ENCODE measurements around the gene SNRNP35. TPM values are rescaled to one million over a fixed set of nuclear protein-coding genes. Genes with fewer than 3 reads are reported as not detected.

SNRNP35 gene
- total RNA-seq, 3 donors from 2014 or later (not counting 1 experiment from before 2014, with no cell fraction given), result 25.6 to 34.8 (median 28.7) TPM

DNA sequence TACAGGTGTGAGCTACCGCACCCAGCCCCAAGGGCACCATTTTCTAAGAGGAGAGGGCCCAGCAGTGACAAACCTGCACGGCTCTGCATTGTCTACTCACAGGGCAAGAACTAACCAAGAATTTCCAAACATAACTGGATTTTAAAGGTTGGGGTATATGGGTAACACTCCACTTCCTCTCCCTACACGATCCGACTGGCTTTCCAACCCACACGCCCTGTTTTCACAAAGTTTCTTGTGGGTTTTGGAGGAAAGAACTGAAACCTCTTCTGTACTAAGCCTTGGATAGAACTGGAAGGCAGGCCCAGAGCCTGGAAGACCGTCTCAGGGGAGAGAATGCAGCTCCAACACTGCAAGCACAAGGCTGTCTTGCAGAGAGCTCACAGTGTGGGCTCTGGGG lies 24.9 kb downstream of the SNRNP35 start:
- Mint-ChIP-seq H3K27ac (no peak overlapping the region), H3K4me3 (no peak overlapping the region), H3K27me3 (ENCODE audit: low read depth in 2 of 2) (no peaks in the 10 kb centered on the region), H3K9me3 (no peaks in the 10 kb centered on the region), H3K4me1 (peaks cover 14 to 15% of the 10 kb centered on the region in 2 donors), H3K36me3 (no peaks in the 10 kb centered on the region)
- no peak for ATAC-seq
- Histone ChIP-seq H3K9me3 (ENCODE audit: control insufficient read depth, insufficient read depth, low read length) (no peaks in the 10 kb centered on the region), H3K27me3 (ENCODE audit: control insufficient read depth, insufficient read depth, low read length) (no peaks in the 10 kb centered on the region), H3K27ac (ENCODE audit: low read length) (no peak overlapping the region), H3K36me3 (ENCODE audit: control insufficient read depth, insufficient read depth, low read length) (no peaks in the 10 kb centered on the region), H3K4me1 (ENCODE audit: control insufficient read depth, insufficient read depth, low read length) (peaks cover 9% of the 10 kb centered on the region), H3K4me3 (ENCODE audit: low read length) (no peak overlapping the region)
- TF ChIP-seq CTCF (IDR thresholded peaks at IDR 0.05), result no peak
- WGBS (ENCODE audit: insufficient coverage), result 98% methylated on average over 4 of the region's 6 CpGs
- intact Hi-C loops (cut with micrococcal nuclease), result no loop called here
- no peak for DNase-seq

DNA sequence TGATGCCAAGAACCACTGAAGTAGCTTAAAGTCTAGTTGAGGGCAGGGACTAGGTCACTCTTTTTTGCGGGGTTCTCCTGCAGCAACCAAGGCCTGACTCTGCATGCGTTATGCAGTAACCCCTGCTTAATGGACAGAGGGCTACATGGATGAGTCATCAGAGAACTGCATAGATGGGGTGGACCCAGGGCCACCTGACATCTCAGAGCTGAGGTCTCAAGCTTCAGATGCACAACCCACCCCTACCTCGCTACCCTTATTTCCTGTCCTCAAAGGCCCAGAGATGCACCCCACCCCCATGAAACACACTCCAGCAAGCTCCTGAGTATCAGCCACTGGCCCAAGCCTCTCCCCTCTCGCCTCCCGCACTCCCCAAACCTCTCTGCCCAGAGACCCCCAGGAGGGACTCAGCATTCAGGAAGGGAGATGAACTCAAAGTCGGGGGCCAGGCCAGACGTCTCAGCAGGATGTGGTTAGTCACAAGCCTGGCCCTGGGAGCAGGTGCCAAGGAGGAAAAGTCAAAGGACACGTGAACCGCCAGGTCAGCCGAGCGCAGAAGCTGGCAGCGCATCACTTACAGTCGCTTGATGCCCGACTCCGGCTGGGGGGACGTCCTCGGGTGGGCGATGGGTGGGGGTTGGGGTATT lies 25.8 kb downstream of the SNRNP35 start:
- H3K4me3 ChIP-seq (ENCODE audit: low read length), result no peak overlapping the region
- H3K36me3 ChIP-seq (ENCODE audit: control insufficient read depth, insufficient read depth, low read length), result no peaks in the 10 kb centered on the region
- H3K4me1 Mint-ChIP-seq, result peaks cover 14 to 15% of the 10 kb centered on the region in 2 donors
- peaks cover 9% of the 10 kb centered on the region for H3K4me1 ChIP-seq (ENCODE audit: control insufficient read depth, insufficient read depth, low read length)
- H3K9me3 ChIP-seq (ENCODE audit: control insufficient read depth, insufficient read depth, low read length), result no peaks in the 10 kb centered on the region
- no peak overlapping the region for H3K4me3 Mint-ChIP-seq
- TF ChIP-seq CTCF (IDR thresholded peaks at IDR 0.05), result no peak
- no peaks in the 10 kb centered on the region for H3K36me3 Mint-ChIP-seq
- no peaks in the 10 kb centered on the region for H3K27me3 Mint-ChIP-seq (ENCODE audit: low read depth in 2 of 2)
- H3K27me3 ChIP-seq (ENCODE audit: control insufficient read depth, insufficient read depth, low read length), result no peaks in the 10 kb centered on the region
- no peak overlapping the region for H3K27ac ChIP-seq (ENCODE audit: low read length)
- WGBS (ENCODE audit: insufficient coverage), result 25% methylated on average over 18 of the region's 18 CpGs
- H3K27ac Mint-ChIP-seq, result no peak overlapping the region
- DNase-seq, result peak in 1 of 2 donors; percentile 34
- no peaks in the 10 kb centered on the region for H3K9me3 Mint-ChIP-seq
- ATAC-seq, result peak in 2 of 3 donors; percentile 28 to 44
- intact Hi-C loops (cut with micrococcal nuclease), result no loop called here

- intact Hi-C loops (cut with micrococcal nuclease), result no loop called here
- TF ChIP-seq CTCF (IDR thresholded peaks at IDR 0.05), result no peak
- Histone ChIP-seq H3K36me3 (ENCODE audit: control insufficient read depth, insufficient read depth, low read length) (no peaks in the 10 kb centered on the region), H3K27me3 (ENCODE audit: control insufficient read depth, insufficient read depth, low read length) (no peaks in the 10 kb centered on the region), H3K27ac (ENCODE audit: low read length) (no peak overlapping the region), H3K9me3 (ENCODE audit: control insufficient read depth, insufficient read depth, low read length) (no peaks in the 10 kb centered on the region), H3K4me3 (ENCODE audit: low read length) (no peak overlapping the region), H3K4me1 (ENCODE audit: control insufficient read depth, insufficient read depth, low read length) (peaks cover 9% of the 10 kb centered on the region)
- DNase-seq (no peak), ATAC-seq (no peak)
- Mint-ChIP-seq H3K4me1 (peaks cover 14 to 15% of the 10 kb centered on the region in 2 donors), H3K27me3 (ENCODE audit: low read depth in 2 of 2) (no peaks in the 10 kb centered on the region), H3K27ac (no peak overlapping the region), H3K36me3 (no peaks in the 10 kb centered on the region), H3K4me3 (no peak overlapping the region), H3K9me3 (no peaks in the 10 kb centered on the region)
- WGBS (ENCODE audit: insufficient coverage), result 88% methylated on average over 14 of the region's 14 CpGs
These were observed 27.8 kb downstream of the SNRNP35 start for GRCh38 chr12:123485756-123486155.

DNA sequence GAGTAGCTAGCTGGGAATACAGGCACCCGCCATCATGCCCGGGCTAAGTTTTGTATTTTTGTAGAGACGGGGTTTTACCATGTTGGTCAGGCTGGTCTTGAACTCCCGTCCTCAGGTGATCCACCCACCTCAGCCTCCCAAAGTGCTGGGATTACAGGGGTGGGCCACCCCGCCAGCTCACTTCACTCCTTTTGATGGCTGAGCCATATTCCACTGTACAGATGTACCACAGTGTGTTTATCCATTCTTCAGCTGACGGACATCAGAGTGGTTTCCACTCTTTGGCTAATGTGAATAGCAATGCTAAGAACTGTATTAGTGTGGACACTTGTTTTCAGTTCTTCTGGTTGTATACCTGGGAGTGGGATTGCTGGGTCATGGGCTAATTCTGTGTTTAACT lies 29.5 kb downstream of the SNRNP35 start:
- H3K4me1 ChIP-seq (ENCODE audit: control insufficient read depth, insufficient read depth, low read length), result peaks cover 9% of the 10 kb centered on the region
- no peak for ATAC-seq
- no peaks in the 10 kb centered on the region for H3K27me3 ChIP-seq (ENCODE audit: control insufficient read depth, insufficient read depth, low read length)
- no peaks in the 10 kb centered on the region for H3K9me3 ChIP-seq (ENCODE audit: control insufficient read depth, insufficient read depth, low read length)
- no peaks in the 10 kb centered on the region for H3K36me3 ChIP-seq (ENCODE audit: control insufficient read depth, insufficient read depth, low read length)
- 97% methylated on average over 6 of the region's 6 CpGs for WGBS (ENCODE audit: insufficient coverage)
- Mint-ChIP-seq H3K4me1 (peaks cover 14 to 15% of the 10 kb centered on the region in 2 donors), H3K27me3 (ENCODE audit: low read depth in 2 of 2) (no peaks in the 10 kb centered on the region), H3K4me3 (no peak overlapping the region), H3K36me3 (no peaks in the 10 kb centered on the region), H3K9me3 (no peaks in the 10 kb centered on the region), H3K27ac (no peak overlapping the region)
- no peak for TF ChIP-seq CTCF (IDR thresholded peaks at IDR 0.05)
- H3K27ac ChIP-seq (ENCODE audit: low read length), result no peak overlapping the region
- H3K4me3 ChIP-seq (ENCODE audit: low read length), result no peak overlapping the region
- DNase-seq, result no peak
- intact Hi-C loops (cut with micrococcal nuclease), result no loop called here
